Astrocyte of the hippocampus (primary cell): ENCODE measurements around the gene TAL1.
"Not testable (repeated sequence)": the region's sequence is repeated elsewhere in the genome, so short reads cannot be mapped to it uniquely, and the experiment has no call there.

Experiments
- DNase-seq: peaks from one replicate; pipeline ENCODE4 v3.0.0; 2011; ENCODE audit warnings: low read depth, low spot score

Gene TAL1

GRCh38 chr1:47213230-47213963 lies 18.6 kb downstream of the TAL1 start:
- DNase-seq: no peak

GRCh38 chr1:47212636-47213229 lies 19.3 kb downstream of the TAL1 start:
- no peak for DNase-seq

GRCh38 chr1:47211796-47212269 lies 20.2 kb downstream of the TAL1 start:
- no peak for DNase-seq

- no peak for DNase-seq
Measured at GRCh38 chr1:47210666-47211065, 21.4 kb downstream of the TAL1 start.

GRCh38 chr1:47209725-47210325 lies 22.2 kb downstream of the TAL1 start:
- no peak for DNase-seq

- DNase-seq: no peak
Measured at GRCh38 chr1:47209091-47209490, 22.9 kb downstream of the TAL1 start.

- DNase-seq: no peak
Measured at GRCh38 chr1:47208374-47208850, 23.6 kb downstream of the TAL1 start.

GRCh38 chr1:47207803-47208373 lies 24.1 kb downstream of the TAL1 start:
- DNase-seq: no peak

GRCh38 chr1:47205918-47206317 lies 26.1 kb downstream of the TAL1 start:
- no peak for DNase-seq

- DNase-seq: not testable (repeated sequence)
Measured at GRCh38 chr1:47203504-47203903, 28.5 kb downstream of the TAL1 start.

- no peak for DNase-seq
Measured at GRCh38 chr1:47201179-47201578, 30.8 kb downstream of the TAL1 start.

GRCh38 chr1:47198214-47198613 lies 33.8 kb downstream of the TAL1 start:
- no peak for DNase-seq

- DNase-seq: no peak
Measured at GRCh38 chr1:47196622-47197021, 35.4 kb downstream of the TAL1 start.

- DNase-seq: not testable (repeated sequence)
Measured at GRCh38 chr1:47195981-47196380, 36.0 kb downstream of the TAL1 start.

GRCh38 chr1:47194311-47194710 lies 37.7 kb downstream of the TAL1 start:
- no peak for DNase-seq

- DNase-seq: not testable (repeated sequence)
Measured at GRCh38 chr1:47193496-47193895, 38.5 kb downstream of the TAL1 start.

GRCh38 chr1:47192458-47193384 lies 39.3 kb downstream of the TAL1 start:
- peak; percentile 84 for DNase-seq

GRCh38 chr1:47191940-47192457 lies 40.0 kb downstream of the TAL1 start:
- DNase-seq: no peak

GRCh38 chr1:47190857-47191256 lies 41.2 kb downstream of the TAL1 start:
- no peak for DNase-seq

- no peak for DNase-seq
Measured at GRCh38 chr1:47190509-47190855, 41.5 kb downstream of the TAL1 start.

GRCh38 chr1:47189844-47190508 lies 42.0 kb downstream of the TAL1 start, which contains the start of gene PDZK1IP1:
Gene PDZK1IP1 (minus strand): TSS chr1:47190036. CDS start chr1:47189932, 104 bp downstream.
- DNase-seq: peak; percentile 82
